Lung microvascular endothelial cell (primary cell): ENCODE data around the gene ACER2. TPM values are rescaled to one million over a fixed set of nuclear protein-coding genes. Genes with fewer than 3 reads are reported as not detected.
"Not testable (repeated sequence)": the region's sequence is repeated elsewhere in the genome, so short reads cannot be mapped to it uniquely, and the experiment has no call there.

Experiments
- DNase-seq, 2 donors: peaks; one replicate each; pipeline versions ENCODE4 v3.0.0 to v3.0.0-alpha.2; 2010; ENCODE audit warnings: low read depth in 2 of 2
- total RNA-seq: library from RNA; depleted of rRNA; stranded (reverse); fragments of >200 nt; gene quantifications from 2 replicates; pipeline ENCODE4 v1.2.1, GENCODE V29; 2014

Gene ACER2
- total RNA-seq, 1 donor from 2014 or later = 6.2 TPM

- DNase-seq = peak in 1 of 2 donors; percentile 47
Measured at GRCh38 chr9:19408316-19408692, 505 bp upstream of the ACER2 start.

- DNase-seq = peak; percentile 40 to 50
Measured at GRCh38 chr9:19409401-19410194, 789 bp downstream of the ACER2 start.

GRCh38 chr9:19410195-19410503, 1.3 kb downstream of the ACER2 start:
- DNase-seq = no peak

- no peak for DNase-seq
Measured at GRCh38 chr9:19410594-19410993, 1.8 kb downstream of the ACER2 start.

- peak in 1 of 2 donors; percentile 76 for DNase-seq
Measured at GRCh38 chr9:19411316-19411715, 2.5 kb downstream of the ACER2 start.

GRCh38 chr9:19413456-19413855, 4.6 kb downstream of the ACER2 start:
- DNase-seq = peak in 1 of 2 donors; percentile 20

- DNase-seq = no peak
Measured at GRCh38 chr9:19416143-19416542, 7.3 kb downstream of the ACER2 start.

GRCh38 chr9:19420877-19421276, 12.1 kb downstream of the ACER2 start:
- DNase-seq = no peak

GRCh38 chr9:19423163-19423562, 14.4 kb downstream of the ACER2 start:
- no peak for DNase-seq

- DNase-seq = peak in 1 of 2 donors; percentile 74
Measured at GRCh38 chr9:19424176-19424779, 15.5 kb downstream of the ACER2 start.

- no peak for DNase-seq
Measured at GRCh38 chr9:19429595-19429994, 20.8 kb downstream of the ACER2 start.

- peak; percentile 55 to 71 for DNase-seq
Measured at GRCh38 chr9:19430201-19430760, 21.5 kb downstream of the ACER2 start.

GRCh38 chr9:19431361-19432171, 22.8 kb downstream of the ACER2 start:
- peak; percentile 64 to 79 for DNase-seq

- DNase-seq = no peak
Measured at GRCh38 chr9:19432473-19432872, 23.7 kb downstream of the ACER2 start.

GRCh38 chr9:19433729-19434128, 24.9 kb downstream of the ACER2 start:
- DNase-seq = not testable (repeated sequence)

GRCh38 chr9:19440376-19440775, 31.6 kb downstream of the ACER2 start:
- DNase-seq = no peak

GRCh38 chr9:19440823-19441580, 32.2 kb downstream of the ACER2 start:
- no peak for DNase-seq

- peak; percentile 25 to 65 for DNase-seq
Measured at GRCh38 chr9:19441730-19442129, 32.9 kb downstream of the ACER2 start.

GRCh38 chr9:19442240-19442639, 33.4 kb downstream of the ACER2 start:
- DNase-seq = no peak

GRCh38 chr9:19445452-19445851, 36.6 kb downstream of the ACER2 start:
- DNase-seq = no peak

GRCh38 chr9:19446361-19446861, 37.6 kb downstream of the ACER2 start:
- DNase-seq = no peak
